H7 (cell line): Measurements from ENCODE around the gene RETREG1. TPM values are rescaled to one million over a fixed set of nuclear protein-coding genes. Genes with fewer than 3 reads are reported as not detected.
"Not testable (repeated sequence)": the region's sequence is repeated elsewhere in the genome, so short reads cannot be mapped to it uniquely, and the experiment has no call there.

Experiments used
- DNase-seq: peaks from one replicate; pipeline ENCODE4 v3.0.0; 2012
- H3K27me3 ChIP-seq: 2 replicates; pipeline ENCODE4 v1.6.0; 2011; ENCODE audit warnings: mild to moderate bottlenecking, low read length; ENCODE audit not compliant: control insufficient read depth, insufficient read depth
- H3K36me3 ChIP-seq: replicated peaks from 2 replicates; pipeline ENCODE4 v1.5.1; 2011; ENCODE audit warnings: low read length; ENCODE audit not compliant: control insufficient read depth, insufficient read depth
- H3K4me3 ChIP-seq: 2 replicates; pipeline ENCODE4 v1.5.1; 2011; ENCODE audit warnings: low read depth, mild to moderate bottlenecking, control low read depth, low read length, moderate library complexity; ENCODE audit not compliant: insufficient read depth
- total RNA-seq: library from RNA; depleted of rRNA; stranded (reverse); fragments of >200 nt; shearing (Covaris generic); gene quantifications from 2 replicates; pipeline ENCODE4 v1.2.3, GENCODE V29; 2014; rRNA removed

Gene RETREG1
- total RNA-seq, 1 experiment from 2014 or later: 0.28 TPM

GRCh38 chr5:16450163-16450562, 166.6 kb downstream of the RETREG1 start:
- DNase-seq: no peak
- no peak overlapping the region for H3K4me3 ChIP-seq
- H3K36me3 ChIP-seq: peaks cover 8% of the 10 kb centered on the region
- H3K27me3 ChIP-seq: no peaks in the 10 kb centered on the region

DNA sequence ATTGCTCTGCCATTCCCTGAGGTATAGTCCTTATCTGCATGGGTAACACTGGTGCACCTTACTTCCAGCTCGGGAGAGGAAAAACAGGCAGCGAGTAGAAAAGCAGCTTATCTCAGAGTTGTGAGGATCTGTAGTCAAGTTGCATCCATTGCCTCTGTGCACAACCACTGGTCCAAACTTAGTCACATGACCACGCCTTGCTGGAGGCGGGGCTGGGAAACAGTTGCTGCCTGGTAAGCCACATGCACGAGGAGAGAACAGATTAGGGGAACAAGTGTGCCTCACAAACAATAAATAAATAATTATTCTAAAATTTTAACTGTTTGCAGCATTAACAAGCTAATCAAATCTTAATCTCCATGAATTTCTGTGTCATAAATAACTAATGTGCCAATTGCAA, 169.8 kb downstream of the RETREG1 start:
- Histone ChIP-seq H3K27me3 (no peaks in the 10 kb centered on the region), H3K4me3 (no peak overlapping the region), H3K36me3 (peaks cover 8% of the 10 kb centered on the region)
- DNase-seq: no peak

- DNase-seq: peak; percentile 48
- Histone ChIP-seq H3K4me3 (no peak overlapping the region), H3K36me3 (no peaks in the 10 kb centered on the region), H3K27me3 (no peaks in the 10 kb centered on the region)
Measured at GRCh38 chr5:16437977-16438376, 178.8 kb downstream of the RETREG1 start.

DNA sequence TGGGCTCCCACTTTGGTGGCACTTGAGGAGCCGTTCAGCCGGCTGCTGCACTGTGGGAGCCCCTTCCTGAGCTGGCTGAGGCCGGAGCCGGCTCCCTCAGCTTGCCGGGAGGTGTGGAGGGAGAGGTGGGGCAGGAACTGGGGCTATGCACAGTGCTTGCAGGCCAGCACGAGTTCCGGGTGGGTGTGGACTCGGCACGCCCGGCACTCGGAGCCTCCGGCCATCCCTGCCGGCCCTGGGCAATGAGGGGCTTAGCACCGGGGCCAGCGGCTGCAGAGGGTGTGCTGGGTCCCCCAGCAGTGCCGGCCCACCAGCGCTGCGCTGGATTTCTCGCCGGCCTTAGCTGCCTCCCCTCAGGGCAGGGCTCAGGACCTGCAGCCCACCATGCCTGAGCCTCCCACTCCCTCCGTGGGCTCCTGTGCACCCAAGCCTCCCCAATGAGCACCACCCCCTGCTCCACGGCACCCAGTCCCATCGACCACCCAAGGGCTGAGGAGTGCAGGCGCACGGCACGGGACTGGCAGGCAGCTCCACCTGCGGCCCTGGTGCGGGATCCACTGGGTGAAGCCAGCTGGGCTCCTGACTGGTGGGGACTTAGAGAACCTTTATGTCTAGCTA, 180.6 kb downstream of the RETREG1 start:
- not testable (repeated sequence) for H3K4me3 ChIP-seq, H3K27me3 ChIP-seq, DNase-seq, H3K36me3 ChIP-seq

- Histone ChIP-seq H3K27me3 (no peaks in the 10 kb centered on the region), H3K36me3 (no peaks in the 10 kb centered on the region), H3K4me3 (no peak overlapping the region)
- peak; percentile 47 for DNase-seq
Measured at GRCh38 chr5:16431490-16431889, 185.3 kb downstream of the RETREG1 start.

DNA sequence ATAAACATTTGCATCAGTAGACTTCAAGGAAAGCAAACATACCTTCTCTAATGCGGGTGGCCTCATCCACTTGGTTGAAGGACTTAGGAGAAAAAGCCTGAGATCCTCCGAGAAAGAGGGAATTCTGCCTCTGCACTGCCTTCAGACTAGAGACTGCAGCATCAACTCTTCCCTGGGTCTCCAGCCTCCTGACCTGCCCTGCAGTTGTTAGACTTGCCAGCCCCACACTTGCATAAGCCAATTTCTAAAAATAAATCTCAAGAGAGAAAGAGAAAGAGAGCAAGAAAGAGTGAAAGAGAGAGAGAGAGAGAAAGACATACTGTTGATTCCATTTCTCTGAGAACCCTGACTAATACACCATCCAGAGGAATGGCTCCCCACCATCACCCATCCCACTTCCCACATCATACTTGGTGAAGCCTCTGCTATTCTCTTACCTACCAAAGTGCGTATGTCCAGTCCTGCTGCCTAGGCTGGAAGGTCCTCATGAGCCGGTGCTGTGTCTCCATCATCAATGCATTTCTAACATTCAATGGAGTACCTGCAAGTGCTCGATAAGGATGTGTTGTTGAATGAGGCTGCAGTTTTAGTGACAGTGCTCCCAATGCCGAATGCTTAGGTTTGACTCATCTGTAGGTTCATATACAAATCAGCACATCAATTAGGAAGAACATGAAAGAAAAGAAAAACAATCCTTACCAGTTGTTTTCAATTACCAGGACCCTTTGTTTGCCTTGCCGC, 186.3 kb downstream of the RETREG1 start:
- H3K36me3 ChIP-seq: no peaks in the 10 kb centered on the region
- H3K4me3 ChIP-seq: no peak overlapping the region
- DNase-seq: no peak
- no peaks in the 10 kb centered on the region for H3K27me3 ChIP-seq

DNA sequence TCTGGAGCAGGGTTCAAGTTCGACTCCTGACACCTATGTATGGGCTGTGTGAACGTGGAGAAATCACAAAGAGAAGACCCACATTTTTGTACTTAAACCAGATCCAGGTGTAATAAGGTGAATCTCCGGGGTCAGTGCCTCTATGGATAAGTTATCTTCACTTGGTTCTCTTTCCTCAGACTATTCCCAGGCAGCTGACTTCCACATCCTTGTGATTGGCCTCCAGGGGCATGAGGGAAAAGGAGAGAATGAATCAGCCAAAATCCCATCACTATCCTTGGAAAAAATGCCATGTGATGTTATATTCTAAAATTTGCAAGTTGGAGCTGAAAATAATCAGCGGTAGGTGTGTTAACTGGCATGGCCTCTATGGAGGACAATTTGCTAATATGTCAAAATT, 188.4 kb downstream of the RETREG1 start:
- no peak overlapping the region for H3K4me3 ChIP-seq
- no peaks in the 10 kb centered on the region for H3K27me3 ChIP-seq
- H3K36me3 ChIP-seq: no peaks in the 10 kb centered on the region
- DNase-seq: no peak

- DNase-seq: no peak
- Histone ChIP-seq H3K36me3 (no peaks in the 10 kb centered on the region), H3K27me3 (no peaks in the 10 kb centered on the region), H3K4me3 (no peak overlapping the region)
Measured at GRCh38 chr5:16427587-16427986, 189.2 kb downstream of the RETREG1 start.

Other genes with a start within 250 kb of the RETREG1 start
- gene ZNF622, start 151.2 kb downstream of the RETREG1 start, total RNA-seq: 38.5 and 40.1 TPM in 2 replicates